Measurements from ENCODE around the gene PLTP.

DNA sequence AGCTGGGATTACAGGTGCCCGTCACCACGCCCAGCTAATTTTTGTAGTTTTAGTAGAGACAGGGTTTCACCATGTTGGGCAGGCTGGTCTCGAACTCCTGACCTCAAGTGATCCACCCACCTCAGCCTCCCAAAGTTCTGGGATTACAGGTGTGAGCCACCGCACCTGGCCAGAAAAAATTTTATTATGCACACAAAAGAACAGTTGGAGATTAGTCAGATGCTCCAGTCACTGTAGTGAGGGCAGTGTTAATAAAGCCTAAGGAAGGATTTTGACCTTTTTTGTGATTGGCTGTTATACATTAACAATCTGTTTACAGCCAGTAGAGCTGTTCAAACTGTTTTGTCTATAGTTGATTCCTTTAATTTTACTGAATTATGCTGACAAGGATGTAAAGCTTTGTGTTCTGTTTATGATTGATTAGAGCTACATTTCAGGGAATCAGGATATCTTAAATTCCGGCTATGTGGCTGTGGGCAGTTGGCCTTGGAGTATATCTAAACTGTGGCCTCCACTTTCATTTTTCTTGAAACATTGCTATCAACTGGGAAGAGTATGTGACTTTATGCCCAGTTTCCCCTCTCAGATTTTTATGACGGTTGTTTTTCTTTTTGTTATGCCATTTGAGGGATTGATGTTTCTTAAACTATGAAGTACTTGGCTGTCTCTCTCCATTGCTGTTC lies 44.7 kb downstream of the PLTP start:
- TF ChIP-seq EZH2 (IDR thresholded peaks at IDR 0.05) (no peak), RAD21 (IDR thresholded peaks at IDR 0.05; ENCODE audit: low read depth) (no peak), CTCF (IDR thresholded peaks at IDR 0.05 in 2 of 3, conservative IDR thresholded peaks at IDR 0.05 in 1 of 3; ENCODE audit: borderline replicate concordance in 1 of 3, insufficient read depth in 1 of 3, low read depth in 2 of 3, low read length in 2 of 3) (no peak)

Data from HCT116 (cell line).